Stimulated activated CD4-positive, alpha-beta T cell treated with anti-CD3 and anti-CD28 coated beads, TNF-alpha, amount 100 ng/mL, for 4 hours (primary cell): Measurements from ENCODE around the gene CCDC148.

ENCODE experiments used
- DNase-seq, 3 experiments: peaks; one replicate each; pipeline ENCODE4 v3.0.0-alpha.2; 2020; ENCODE audit warnings: low read depth in 3 of 3

Gene CCDC148

DNA sequence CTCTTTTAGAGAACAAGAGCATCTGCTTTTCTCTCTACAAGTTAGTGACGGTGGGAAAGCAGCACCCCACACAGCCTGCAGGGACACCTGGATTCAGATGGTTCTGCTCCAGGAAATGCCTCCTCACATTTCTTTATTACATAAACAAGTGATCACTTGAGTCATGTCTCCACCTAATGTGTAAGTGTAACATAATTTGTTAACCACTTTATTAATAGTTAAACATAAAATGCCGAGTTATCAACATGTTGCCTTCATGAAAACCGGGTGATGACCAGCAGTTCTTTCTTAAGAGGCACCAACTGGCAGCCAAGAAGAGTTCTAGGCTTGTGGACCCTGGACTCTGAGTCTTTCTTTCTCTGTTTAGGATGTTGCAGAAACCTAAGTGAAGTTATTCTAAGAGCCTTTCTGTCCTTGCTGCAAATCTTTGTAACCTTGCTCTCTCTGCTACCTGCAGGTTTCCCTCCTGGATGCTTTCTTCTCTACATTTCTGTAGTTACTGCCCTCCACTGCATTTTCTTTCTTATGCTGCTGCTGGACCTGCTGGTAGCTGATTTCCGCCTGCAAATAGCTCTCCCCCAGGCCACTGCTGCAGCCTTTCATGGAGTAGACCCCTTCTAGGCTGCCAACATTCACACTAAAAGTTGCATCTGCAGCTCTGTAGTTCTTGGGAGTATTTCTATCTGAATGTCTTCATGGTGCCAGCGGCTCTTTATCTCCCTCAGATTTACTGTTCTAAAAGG lies 330.6 kb downstream of the CCDC148 start:
- no peak for DNase-seq

DNA sequence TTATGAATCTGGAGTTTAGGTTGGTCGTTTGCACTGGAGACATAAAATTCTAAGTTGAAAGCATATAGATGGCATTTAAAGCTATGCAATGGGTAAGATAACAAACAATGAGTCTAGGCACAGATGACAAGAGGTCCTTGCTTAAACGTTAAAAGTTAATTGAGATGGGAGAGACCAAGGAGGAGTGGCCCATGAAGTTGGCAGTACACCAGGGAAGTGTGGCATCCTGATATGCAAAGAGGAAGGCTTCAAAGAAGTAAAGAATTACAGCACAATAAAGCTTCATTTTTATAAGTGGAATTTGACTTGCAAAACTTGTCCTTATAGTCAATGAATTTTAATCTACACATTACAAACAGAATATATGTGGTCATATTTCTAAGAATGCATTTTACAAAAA lies 331.7 kb downstream of the CCDC148 start:
- no peak for DNase-seq
